A549 (cell line): Measurements from ENCODE around the gene B3GALT6. TPM values are rescaled to one million over a fixed set of nuclear protein-coding genes. Genes with fewer than 3 reads are reported as not detected.

Experiments
- ATAC-seq, 2 experiments: fragments of 200-7000 bp in 1 of 2; fragments of >200 bp in 1 of 2; cut with Nextera tagmentation in 1 of 2; cut with Tn5 transposase in 1 of 2; 3 replicates each; pipeline versions ENCODE4 v1.8.0 to v1.9.1; 2018 to 2020; ENCODE audit warnings: mild to moderate bottlenecking in 1 of 2, moderate library complexity in 1 of 2
- CTCF ChIA-PET: fragments of 300-600 bp; sonication (Branson Sonifier 250); formaldehyde crosslinking; extraction: SDS; loops from one replicate; lab custom pipeline; 2021; ENCODE audit warnings: antibody characterized with exemption, inconsistent platforms; lab: Yijun Ruan, JAX
- POLR2A ChIA-PET: fragments of 350-600 bp; formaldehyde crosslinking; extraction: SDS; loops from one replicate; lab custom pipeline; 2021; ENCODE audit warnings: antibody characterized with exemption, inconsistent platforms; lab: Yijun Ruan, JAX
- DNase-seq, 2 experiments: peaks; one replicate each; pipeline versions ENCODE4 v3.0.0 to v3.0.0-alpha.2; 2011 to 2016; ENCODE audit warnings: low read depth in 1 of 2, low spot score in 1 of 2
- FAIRE-seq: peaks from 2 replicates; lab custom pipeline; 2011; peaks lifted over from hg19 to GRCh38; lab: Jason Lieb, UNC
- H3K27ac ChIP-seq, 2 experiments: fragments of >200 bp; sonication (Bioruptor Twin); formaldehyde crosslinking; 3 replicates each; pipeline ENCODE4 v1.5.1; 2016 to 2017
- H3K4me1 ChIP-seq: fragments of >200 bp; sonication (Bioruptor Twin); formaldehyde crosslinking; 3 replicates; pipeline ENCODE4 v1.6.1; 2016
- H3K4me2 ChIP-seq: fragments of >200 bp; sonication (Bioruptor Twin); formaldehyde crosslinking; 3 replicates; pipeline ENCODE4 v1.6.1; 2016
- H3K4me3 ChIP-seq: fragments of >200 bp; sonication (Bioruptor Twin); formaldehyde crosslinking; 3 replicates; pipeline ENCODE4 v1.5.1; 2016
- H3K9me3 ChIP-seq: fragments of >200 bp; sonication (Bioruptor Twin); formaldehyde crosslinking; 3 replicates; pipeline ENCODE4 v1.6.1; 2016
- ATOH8 ChIP-seq: fragments of 250-450 bp; sonication (Bioruptor Pico); IDR thresholded peaks from 2 replicates; pipeline ENCODE4 v1.5.0; 2020; ENCODE audit warnings: low read depth, mild to moderate bottlenecking, moderate library complexity
- BHLHE40 ChIP-seq: IDR thresholded peaks from 2 replicates; pipeline ENCODE4 v1.6.1; 2012; ENCODE audit warnings: low read depth, low read length, inconsistent platforms
- E2F6 ChIP-seq: IDR thresholded peaks from 2 replicates; pipeline ENCODE4 v1.6.1; 2012; ENCODE audit warnings: low read depth, borderline replicate concordance
- EHF ChIP-seq: fragments of 250-450 bp; sonication (Bioruptor Pico); IDR thresholded peaks from 2 replicates; pipeline ENCODE4 v1.5.0; 2020; ENCODE audit warnings: mild to moderate bottlenecking
- EHMT2 ChIP-seq: fragments of 200-600 bp; sonication (generic); IDR thresholded peaks from 2 replicates; pipeline ENCODE4 v1.6.1; 2016; ENCODE audit warnings: antibody characterized with exemption, low read depth, mild to moderate bottlenecking, moderate library complexity
- FOXS1 ChIP-seq: fragments of 250-450 bp; sonication (Bioruptor Pico); IDR thresholded peaks from 2 replicates; pipeline ENCODE4 v1.5.0; 2020; ENCODE audit warnings: mild to moderate bottlenecking, moderate library complexity
- GATA3 ChIP-seq: IDR thresholded peaks from 2 replicates; pipeline ENCODE4 v1.6.1; 2012; ENCODE audit warnings: borderline replicate concordance
- HDAC2 ChIP-seq: fragments of 200-600 bp; sonication (generic); IDR thresholded peaks from 2 replicates; pipeline ENCODE4 v1.6.1; 2016
- HEYL ChIP-seq: fragments of 250-450 bp; sonication (Bioruptor Pico); IDR thresholded peaks from 2 replicates; pipeline ENCODE4 v1.8.0; 2021; ENCODE audit warnings: mild to moderate bottlenecking, moderate library complexity
- HMGXB4 ChIP-seq: fragments of 250-450 bp; sonication (Bioruptor Pico); IDR thresholded peaks from 2 replicates; pipeline ENCODE4 v1.5.0; 2021; ENCODE audit warnings: mild to moderate bottlenecking, moderate library complexity, borderline replicate concordance
- JUN ChIP-seq, 2 experiments: fragments of >200 bp; sonication (Bioruptor Twin); formaldehyde crosslinking; IDR thresholded peaks; 2 replicates in 1 of 2; 3 replicates in 1 of 2; pipeline ENCODE4 v1.6.1; 2016 to 2017
- JUNB ChIP-seq: fragments of >200 bp; sonication (Bioruptor Twin); formaldehyde crosslinking; IDR thresholded peaks from 2 replicates; pipeline ENCODE4 v1.6.1; 2016
- KDM5A ChIP-seq: fragments of 200-600 bp; sonication (generic); IDR thresholded peaks from 2 replicates; pipeline ENCODE4 v1.6.1; 2016; ENCODE audit warnings: antibody characterized with exemption, mild to moderate bottlenecking
- NFE2L2 ChIP-seq: fragments of 150-350 bp; conservative IDR thresholded peaks from 2 replicates; pipeline ENCODE4 v1.6.1; 2014; ENCODE audit warnings: low read length
- POLR2A ChIP-seq: IDR thresholded peaks from 2 replicates; pipeline ENCODE4 v1.6.1; 2012; ENCODE audit warnings: mild to moderate bottlenecking, low read length
- RAD21 ChIP-seq, 2 experiments: fragments of >200 bp in 1 of 2; sonication (Bioruptor Twin) in 1 of 2; formaldehyde crosslinking in 1 of 2; IDR thresholded peaks in 1 of 2; conservative IDR thresholded peaks in 1 of 2; 2 replicates in 1 of 2; 3 replicates in 1 of 2; pipeline ENCODE4 v1.6.1; 2012 to 2018; ENCODE audit warnings: inconsistent platforms in 1 of 2
- RARB ChIP-seq: fragments of 250-450 bp; sonication (Bioruptor Pico); IDR thresholded peaks from 2 replicates; pipeline ENCODE4 v1.8.0; 2021; ENCODE audit warnings: mild to moderate bottlenecking, moderate library complexity
- REST ChIP-seq: fragments of 200-600 bp; sonication (generic); IDR thresholded peaks from 2 replicates; pipeline ENCODE4 v1.6.1; 2016; ENCODE audit warnings: antibody characterized with exemption, mild to moderate bottlenecking, moderate library complexity
- SREBF2 ChIP-seq: fragments of 450-650 bp; IDR thresholded peaks from 2 replicates; pipeline ENCODE4 v1.6.1; 2014; ENCODE audit warnings: mild to moderate bottlenecking, moderate library complexity
- TFCP2L1 ChIP-seq: fragments of 250-450 bp; sonication (Bioruptor Pico); IDR thresholded peaks from 2 replicates; pipeline ENCODE4 v1.5.0; 2021; ENCODE audit warnings: mild to moderate bottlenecking
- ZFP36 ChIP-seq: fragments of 450-650 bp; IDR thresholded peaks from 2 replicates; pipeline ENCODE4 v1.6.1; 2014; ENCODE audit warnings: borderline replicate concordance; ENCODE audit not compliant: partially characterized antibody
- ZNF302 ChIP-seq: fragments of 250-450 bp; sonication (Bioruptor Pico); IDR thresholded peaks from 2 replicates; pipeline ENCODE4 v1.9.0; 2021; ENCODE audit warnings: inconsistent platforms, mild to moderate bottlenecking, moderate library complexity
- WGBS: methylation state at CpG from one replicate; pipeline ENCODE4 v1.1.6; 2017; ENCODE audit errors: missing lambda C conversion rate; 5-methylcytosine and 5-hydroxymethylcytosine counted together
- polyA plus RNA-seq, 4 experiments: library from polyadenylated mRNA; depleted of rRNA in 3 of 4; stranded (reverse); fragments of >200 nt; fragmentation: RNase III in 1 of 4; extraction: RNeasy Plus Mini Kit Qiagen cat#74134 plus additional on column Dnase treatment in 1 of 4; gene quantifications; 2 replicates in 3 of 4; 3 replicates in 1 of 4; pipeline ENCODE4 v1.2.3, GENCODE V29; 2011 to 2017

The B3GALT6 gene
- polyA plus RNA-seq, 2 of the 4 experiments (the other 2 are of a cell fraction): 12.5 to 12.9 TPM

GRCh38 chr1:1253972-1254666, 22.1 kb downstream of the B3GALT6 start:
- ATAC-seq (no peak), DNase-seq (no peak), FAIRE-seq (no peak)
- CTCF ChIA-PET: interaction anchor here (0.8 to 1.7 kb wide), 3 partner anchors 10 to 133 kb away, joined by 3 read pairs; no protein-coding TSS in a partner anchor
- H3K4me1 ChIP-seq: no peaks in the 10 kb centered on the region
- no peak overlapping the region for H3K4me2 ChIP-seq
- no peaks in the 10 kb centered on the region for H3K9me3 ChIP-seq
- POLR2A ChIA-PET: no interaction called here
- TF ChIP-seq RAD21 (conservative IDR thresholded peaks at IDR 0.05 in 1 of 2, IDR thresholded peaks at IDR 0.05 in 1 of 2) (no peak), EHMT2 (no peak), GATA3 (no peak), BHLHE40 (no peak), ATOH8 (CRISPR knock-in tag) (no peak), EHF (CRISPR knock-in tag) (no peak)
- TF ChIP-seq, all 56 proteins: peak for 0
- WGBS: 96% methylated on average over 37 of the region's 50 CpGs
- Histone ChIP-seq H3K27ac (no peak overlapping the region), H3K4me3 (no peak overlapping the region)

GRCh38 chr1:1254667-1254998, 22.6 kb downstream of the B3GALT6 start:
- no peaks in the 10 kb centered on the region for H3K4me1 ChIP-seq
- CTCF ChIA-PET: interaction anchor here (0.8 to 1.7 kb wide), 3 partner anchors 11 to 133 kb away, joined by 3 read pairs; no protein-coding TSS in a partner anchor
- TF ChIP-seq RARB (CRISPR knock-in tag): no peak
- no peak for TF ChIP-seq HEYL
- no peak for TF ChIP-seq KDM5A
- TF ChIP-seq HDAC2: no peak
- TF ChIP-seq FOXS1: no peak
- no peak for TF ChIP-seq REST
- TF ChIP-seq TFCP2L1: no peak
- no peak for TF ChIP-seq ZFP36
- TF ChIP-seq NFE2L2: no peak
- no peak for TF ChIP-seq JUN (IDR thresholded peaks at IDR 0.05)
- TF ChIP-seq JUNB: no peak
- TF ChIP-seq BHLHE40: no peak
- TF ChIP-seq E2F6: no peak
- TF ChIP-seq SREBF2: no peak
- FAIRE-seq (no peak), DNase-seq (no peak), ATAC-seq (no peak)
- H3K4me2 ChIP-seq: no peak overlapping the region
- 95% methylated on average over 17 of the region's 21 CpGs for WGBS
- POLR2A ChIA-PET: no interaction called here
- no peak overlapping the region for H3K4me3 ChIP-seq
- no peak overlapping the region for H3K27ac ChIP-seq
- no peaks in the 10 kb centered on the region for H3K9me3 ChIP-seq

GRCh38 chr1:1255078-1255477, 23.0 kb downstream of the B3GALT6 start:
- no peak overlapping the region for H3K27ac ChIP-seq
- POLR2A ChIA-PET: no interaction called here
- DNase-seq (no peak), FAIRE-seq (no peak)
- WGBS: 96% methylated on average over 17 of the region's 26 CpGs
- no peaks in the 10 kb centered on the region for H3K9me3 ChIP-seq
- no peaks in the 10 kb centered on the region for H3K4me1 ChIP-seq
- no peak overlapping the region for H3K4me3 ChIP-seq
- TF ChIP-seq EHF (CRISPR knock-in tag) (no peak), RAD21 (conservative IDR thresholded peaks at IDR 0.05 in 1 of 2, IDR thresholded peaks at IDR 0.05 in 1 of 2) (no peak), HMGXB4 (CRISPR knock-in tag) (no peak), ZNF302 (CRISPR knock-in tag) (no peak), POLR2A (no peak)
- TF ChIP-seq, all 56 proteins: peak for 0
- CTCF ChIA-PET: interaction anchor here (0.8 to 1.7 kb wide), 3 partner anchors 11 to 134 kb away, joined by 3 read pairs; no protein-coding TSS in a partner anchor
- no peak overlapping the region for H3K4me2 ChIP-seq
- no peak for ATAC-seq
